ENCODE results near the gene CHTF18.
"Not testable (repeated sequence)": the region's sequence is repeated elsewhere in the genome, so short reads cannot be mapped to it uniquely, and the experiment has no call there.

The CHTF18 gene

DNA sequence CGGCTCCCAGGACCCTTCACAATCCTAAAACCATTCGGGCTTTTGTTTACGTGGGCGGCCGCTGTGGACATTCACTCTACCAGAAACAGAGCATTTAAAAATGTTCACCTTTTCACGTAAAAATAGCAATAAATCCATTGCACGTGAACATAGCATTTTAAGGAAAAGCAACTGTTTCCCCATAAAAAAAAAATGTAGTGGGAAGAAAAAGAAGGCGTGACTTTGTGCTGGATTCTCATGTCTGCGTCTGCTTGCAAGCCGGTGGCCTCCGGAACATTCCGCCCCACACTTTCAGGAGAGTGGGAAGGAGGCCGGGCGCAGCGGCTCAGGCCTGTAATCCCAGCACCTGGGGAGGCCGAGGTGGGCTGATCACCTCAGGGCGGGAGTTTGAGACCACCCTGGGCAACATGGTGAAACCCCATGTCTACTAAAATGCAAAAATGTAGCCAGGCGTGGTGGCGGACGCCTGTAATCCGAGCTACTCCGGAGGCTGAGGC, 25.5 kb downstream of the CHTF18 start:
- DNase-seq: no peak

GRCh38 chr16:814974-815373, 26.6 kb downstream of the CHTF18 start:
- DNase-seq: no peak

GRCh38 chr16:815861-816260, 27.4 kb downstream of the CHTF18 start:
- DNase-seq: no peak

GRCh38 chr16:817001-817906, 28.8 kb downstream of the CHTF18 start:
- DNase-seq: no peak

DNA sequence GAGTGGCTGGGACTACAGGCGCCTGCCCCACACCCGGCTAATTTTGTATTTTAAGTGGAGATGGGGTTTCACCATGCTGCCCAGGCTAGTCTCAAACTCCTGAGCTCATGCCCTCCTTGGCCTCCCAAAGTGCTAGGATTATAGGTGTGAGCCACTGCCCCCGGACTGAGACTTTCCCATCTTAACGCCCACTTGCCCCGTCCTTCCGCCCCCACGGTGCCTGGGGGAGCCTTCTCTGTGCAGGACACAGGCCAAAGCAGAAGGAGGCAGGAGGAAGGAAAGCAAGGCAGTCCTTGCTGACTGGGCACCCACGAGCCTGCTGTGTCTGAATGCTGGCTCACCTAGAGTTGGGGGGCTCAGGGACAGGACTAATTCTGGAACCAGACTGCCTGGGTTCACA, 29.7 kb downstream of the CHTF18 start:
- DNase-seq: no peak

- DNase-seq: no peak
Observed at GRCh38 chr16:818592-818991, 30.2 kb downstream of the CHTF18 start.

DNA sequence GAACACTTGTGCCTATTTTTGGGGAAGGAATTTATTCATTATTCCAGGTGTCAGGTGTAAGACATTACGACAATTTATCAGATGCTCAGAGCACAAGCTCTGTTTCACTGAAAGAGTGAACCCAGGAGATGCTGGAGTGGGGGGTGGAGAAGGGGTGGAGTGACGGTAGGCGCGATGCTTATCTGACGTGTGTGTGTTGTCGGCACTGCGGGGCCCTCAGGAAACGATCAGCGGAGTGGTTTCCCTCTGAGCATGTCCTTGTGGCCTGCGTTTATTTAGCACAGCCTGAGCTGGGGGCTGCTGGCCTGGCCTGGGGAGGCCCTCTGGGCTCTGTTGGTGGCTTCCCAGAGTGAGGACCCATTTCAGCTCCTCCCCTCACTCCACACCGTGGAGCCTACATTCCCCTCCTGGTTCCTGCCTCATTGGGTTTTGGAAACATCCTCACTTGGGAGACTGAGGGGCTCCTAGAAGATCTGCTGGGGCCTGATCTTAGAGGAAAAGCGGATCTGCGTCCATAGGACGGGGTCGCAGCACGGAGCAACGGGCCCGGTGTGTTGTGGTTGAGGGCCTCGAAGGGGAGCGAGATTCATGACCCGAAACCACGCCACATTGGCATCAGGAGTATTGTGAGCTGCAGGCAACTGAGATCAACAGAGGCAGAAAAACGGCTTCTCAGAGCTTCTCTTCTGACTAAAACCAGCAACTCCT, 31.1 kb downstream of the CHTF18 start:
- DNase-seq: peak; percentile 43

GRCh38 chr16:820044-820408, 31.6 kb downstream of the CHTF18 start:
- DNase-seq: not testable (repeated sequence)

- no peak for DNase-seq
Observed at GRCh38 chr16:820748-821147, 32.3 kb downstream of the CHTF18 start.

DNA sequence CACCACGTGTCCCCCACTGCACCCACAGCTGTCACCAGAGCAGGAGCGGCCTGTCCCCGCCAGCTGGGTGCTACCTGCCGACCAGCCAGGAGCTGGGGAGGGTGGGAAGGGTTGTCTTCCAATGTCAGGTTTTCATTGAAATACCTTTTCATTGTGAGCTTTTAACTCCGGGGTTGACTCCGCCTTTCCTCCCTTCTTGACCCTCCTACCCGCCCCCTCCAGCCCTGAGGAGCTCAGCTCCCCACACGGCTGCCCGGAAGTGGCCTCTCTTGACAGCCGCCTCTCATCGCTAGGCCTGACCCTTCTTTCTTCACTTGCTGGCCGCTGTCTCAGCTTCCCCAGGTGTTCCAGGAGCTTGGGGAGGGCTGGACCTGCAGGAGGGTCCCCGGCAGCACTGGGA, 33.3 kb downstream of the CHTF18 start:
- no peak for DNase-seq

GRCh38 chr16:822174-822908, 33.9 kb downstream of the CHTF18 start:
- DNase-seq: no peak

GRCh38 chr16:822909-823297, 34.5 kb downstream of the CHTF18 start:
- DNase-seq: no peak

- no peak for DNase-seq
Observed at GRCh38 chr16:824194-824593, 35.8 kb downstream of the CHTF18 start.

DNA sequence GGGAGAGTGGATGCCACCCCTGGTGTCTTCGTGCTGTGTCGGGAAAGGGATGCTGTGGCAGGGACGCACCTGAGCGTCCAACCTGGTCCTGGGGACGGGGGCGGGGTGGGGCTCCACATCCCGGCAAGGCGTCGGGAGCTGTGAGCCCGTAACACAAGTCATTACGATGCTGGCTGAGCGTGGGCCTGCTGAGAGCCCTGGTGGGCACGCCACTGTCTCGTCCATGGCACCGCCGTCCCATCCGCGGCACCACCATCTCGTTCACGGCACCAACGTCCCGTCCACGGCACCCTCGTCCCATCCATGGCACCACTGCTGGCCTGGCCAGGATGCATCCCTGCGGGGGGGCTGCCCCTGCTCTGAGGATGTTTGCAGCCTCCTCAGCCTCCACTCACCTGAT, 36.2 kb downstream of the CHTF18 start:
- DNase-seq: no peak

GRCh38 chr16:825341-826061, 37.1 kb downstream of the CHTF18 start:
- DNase-seq: no peak

DNA sequence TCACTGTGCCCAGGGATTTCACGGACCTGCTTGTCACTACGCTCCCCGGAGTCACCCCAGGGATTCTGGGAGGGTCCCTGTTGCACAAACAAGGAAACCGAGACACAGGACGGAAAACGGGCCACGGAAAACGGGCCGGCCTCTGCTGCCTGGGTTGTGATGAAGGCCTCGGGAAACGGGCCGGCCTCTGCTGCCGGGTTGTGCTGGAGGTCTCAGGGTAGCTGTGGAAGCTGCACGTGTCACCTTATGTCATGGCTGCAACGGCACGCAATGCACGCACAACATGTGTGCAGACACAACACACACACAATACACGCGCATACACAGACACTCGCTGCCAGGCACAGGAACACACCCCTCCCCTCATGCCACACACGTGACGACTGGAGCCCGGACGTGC, 39.1 kb downstream of the CHTF18 start:
- no peak for DNase-seq

- DNase-seq: no peak
Observed at GRCh38 chr16:828891-829290, 40.5 kb downstream of the CHTF18 start.

- DNase-seq: no peak
Observed at GRCh38 chr16:830107-830870, 41.9 kb downstream of the CHTF18 start.

GRCh38 chr16:830871-831570, 42.6 kb downstream of the CHTF18 start:
- DNase-seq: no peak

DNA sequence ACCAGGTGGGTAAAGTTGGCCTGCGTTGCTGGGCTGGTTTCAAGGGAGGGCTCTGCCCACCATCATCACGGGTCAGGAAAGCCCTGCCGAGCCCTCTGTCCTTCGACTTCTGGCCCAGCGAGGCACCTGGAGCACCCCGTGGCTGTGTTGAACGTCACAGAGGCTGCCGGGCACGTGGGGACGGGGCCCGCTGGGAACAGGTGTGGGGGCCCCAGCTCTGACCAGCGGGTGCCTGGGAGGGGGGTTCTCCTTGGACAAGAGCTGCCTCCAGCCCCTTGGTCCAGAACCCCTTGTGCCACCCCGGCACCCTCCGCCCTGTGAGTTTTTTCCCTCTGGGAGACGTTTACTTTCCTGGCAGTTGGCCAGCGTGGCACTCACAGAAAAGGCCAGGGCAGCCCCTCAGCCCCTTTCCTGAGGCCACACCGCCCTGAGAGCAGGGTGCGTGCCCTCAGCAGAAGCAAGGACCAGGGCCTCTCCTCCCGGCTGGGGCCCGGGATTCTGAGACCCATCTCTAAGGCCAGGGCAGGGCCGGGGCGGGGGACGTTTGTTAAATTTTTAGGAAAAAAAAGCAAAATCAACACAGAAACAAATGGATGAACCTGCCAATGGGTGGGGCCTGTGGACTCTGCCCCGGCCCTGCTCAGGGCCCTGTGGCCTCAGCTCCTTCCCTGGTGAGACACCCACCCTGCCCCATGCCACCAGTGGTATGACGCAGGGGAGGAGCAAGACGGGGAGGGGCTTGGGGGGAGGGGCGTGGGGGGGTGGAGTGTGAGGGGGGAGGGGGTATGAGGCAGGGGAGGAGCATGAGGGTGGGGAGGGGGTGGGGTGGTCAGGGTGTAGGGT, 43.4 kb downstream of the CHTF18 start:
- DNase-seq: no peak
